Muscle of leg (tissue), 11 donors: ENCODE data around the gene AMBN. TPM values are rescaled to one million over a fixed set of nuclear protein-coding genes. Genes with fewer than 3 reads are reported as not detected.

ENCODE experiments used
- DNase-seq: peaks from one replicate; pipeline ENCODE4 v3.0.0; 2013
- H3K27ac ChIP-seq: one replicate; pipeline ENCODE4 v1.5.1; 2013; ENCODE audit warnings: mild to moderate bottlenecking, low read length, control low read depth
- H3K27me3 ChIP-seq: one replicate; pipeline ENCODE4 v1.6.1; 2013; ENCODE audit warnings: low read length; ENCODE audit not compliant: control insufficient read depth, insufficient read depth
- H3K36me3 ChIP-seq: one replicate; pipeline ENCODE4 v1.6.1; 2013; ENCODE audit warnings: low read length; ENCODE audit not compliant: control insufficient read depth, insufficient read depth
- H3K4me1 ChIP-seq: one replicate; pipeline ENCODE4 v1.6.1; 2013; ENCODE audit warnings: low read length; ENCODE audit not compliant: control insufficient read depth, insufficient read depth
- H3K4me3 ChIP-seq: one replicate; pipeline ENCODE4 v1.5.1; 2013; ENCODE audit warnings: low read length, control low read depth
- H3K9me3 ChIP-seq: replicated peaks from 2 replicates; pipeline ENCODE4 v1.6.1; 2013; ENCODE audit warnings: low read depth, low read length; ENCODE audit not compliant: control insufficient read depth
- WGBS: methylation state at CpG from one replicate; pipeline ENCODE4 v1.1.5; 2013; ENCODE audit warnings: missing lambda C conversion rate; ENCODE audit not compliant: insufficient coverage; 5-methylcytosine and 5-hydroxymethylcytosine counted together
- polyA plus RNA-seq, 8 donors: library from polyadenylated mRNA; unstranded; fragments of 120-200 nt; gene quantifications; one replicate each; pipeline versions ENCODE4 v1.2.1 to v1.2.3, GENCODE V29; 2013; ENCODE audit warnings: inconsistent platforms in 1 of 8, low replicate concordance in 1 of 8; ENCODE audit not compliant: insufficient read length in 8 of 8, insufficient read depth in 1 of 8
- total RNA-seq: library from RNA; stranded (reverse); fragments of 120-200 nt; gene quantifications from one replicate; pipeline ENCODE4 v1.2.4, GENCODE V29; 2013

AMBN gene
- total and polyA plus RNA-seq, 9 donors = not detected

DNA sequence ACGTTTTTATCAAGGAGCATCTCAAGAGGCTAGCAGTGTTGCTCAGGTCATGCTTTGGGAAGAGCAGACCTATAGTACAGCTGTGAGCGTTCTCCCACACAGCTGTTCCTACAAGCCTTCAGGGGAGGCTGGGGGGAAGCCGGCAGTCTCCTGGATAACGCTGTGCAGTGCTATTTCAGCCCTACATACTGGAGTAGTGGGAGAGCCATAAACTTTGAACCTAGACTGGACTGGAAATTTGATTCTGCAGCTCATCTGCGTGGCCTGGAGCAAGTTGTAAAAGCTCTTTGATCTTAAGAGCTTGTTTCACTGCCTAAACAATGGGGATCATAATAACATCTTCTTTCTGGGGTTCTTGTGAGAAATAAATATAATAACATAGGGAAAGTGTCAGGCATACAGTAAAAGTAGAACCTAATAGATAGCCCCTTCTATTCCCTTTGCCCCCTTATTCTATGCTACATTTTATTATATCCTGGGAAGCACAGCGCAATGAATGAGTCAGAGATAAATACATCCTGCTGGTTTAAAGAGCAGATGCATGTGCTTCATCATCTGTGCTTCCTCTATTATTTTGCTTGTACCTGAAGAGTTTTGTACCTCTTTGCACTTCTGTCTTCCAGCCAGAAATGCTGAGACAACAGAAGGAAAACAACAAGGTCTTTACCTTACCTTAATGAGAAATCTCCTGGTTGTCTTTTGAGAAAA is 14.7 kb upstream of the AMBN start:
- H3K36me3 ChIP-seq = no peaks in the 10 kb centered on the region
- DNase-seq = no peak
- no peaks in the 10 kb centered on the region for H3K4me1 ChIP-seq
- H3K27ac ChIP-seq = no peak overlapping the region
- H3K4me3 ChIP-seq = no peak overlapping the region
- H3K27me3 ChIP-seq = no peaks in the 10 kb centered on the region
- 17% methylated on average over 1 of the region's 6 CpGs for WGBS
- H3K9me3 ChIP-seq = no peaks in the 10 kb centered on the region

DNA sequence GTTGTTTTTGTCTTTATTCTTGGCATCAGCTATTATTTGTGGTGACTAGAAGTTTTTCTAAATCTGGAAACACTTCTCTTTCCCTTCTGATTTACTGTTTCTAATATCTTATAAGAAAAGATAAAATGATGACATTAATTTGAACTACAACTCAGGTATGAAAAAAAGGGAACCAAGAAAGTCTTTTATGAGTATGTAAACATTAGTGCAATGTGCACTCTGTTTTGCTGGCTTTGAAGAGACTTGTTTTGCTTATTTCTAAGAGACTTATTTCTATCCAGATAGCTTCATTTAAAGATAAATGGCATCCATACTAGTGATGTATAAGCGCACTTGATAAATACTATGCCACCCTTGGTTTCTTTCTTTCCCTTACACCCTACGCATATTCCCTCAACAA is 10.1 kb upstream of the AMBN start:
- H3K27ac ChIP-seq = no peak overlapping the region
- no peak overlapping the region for H3K4me3 ChIP-seq
- H3K9me3 ChIP-seq = no peaks in the 10 kb centered on the region
- H3K27me3 ChIP-seq = no peaks in the 10 kb centered on the region
- no peaks in the 10 kb centered on the region for H3K36me3 ChIP-seq
- no peaks in the 10 kb centered on the region for H3K4me1 ChIP-seq
- no peak for DNase-seq
- 90% methylated on average over 1 of the region's 2 CpGs for WGBS

DNA sequence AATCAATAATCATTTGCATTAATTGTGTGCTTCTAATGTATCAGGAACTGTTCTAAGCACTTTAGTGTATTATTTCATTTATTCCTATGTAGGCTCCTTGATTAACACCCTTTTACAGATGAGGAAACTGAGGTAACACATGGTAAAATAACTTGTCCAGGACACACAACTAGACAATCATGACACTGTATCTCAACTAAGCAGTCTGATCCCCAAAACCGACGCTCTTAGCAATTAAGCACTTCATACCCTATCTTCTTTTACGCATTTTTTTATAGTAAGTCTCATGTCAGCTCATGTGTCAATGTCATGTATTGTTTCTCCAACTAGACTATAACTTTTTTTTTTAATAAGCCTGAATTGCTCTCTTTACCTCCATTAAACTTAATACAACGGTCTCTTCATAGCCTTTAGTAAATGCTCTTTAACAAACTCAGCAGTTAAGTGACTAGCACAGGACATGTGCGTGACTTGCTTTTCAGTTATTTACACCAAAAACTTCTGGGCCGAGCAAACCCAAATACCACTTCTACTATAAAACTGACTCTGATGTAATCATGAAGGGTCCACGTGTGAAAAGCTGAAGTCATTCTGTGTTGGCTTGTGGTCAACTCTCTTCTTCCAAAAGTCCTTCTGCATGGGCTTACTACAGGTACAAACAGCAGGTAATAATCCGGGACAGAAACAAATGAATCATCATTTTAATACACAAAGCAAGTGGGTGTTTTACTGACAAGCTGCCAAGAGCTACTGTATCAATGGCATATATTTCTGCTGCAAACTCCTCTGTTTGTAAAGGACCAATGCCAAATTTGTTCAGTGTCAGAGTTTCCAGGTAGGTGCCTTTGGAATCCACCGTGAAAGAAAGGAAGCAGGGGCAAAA is 7.9 kb upstream of the AMBN start:
- H3K4me3 ChIP-seq = no peak overlapping the region
- no peaks in the 10 kb centered on the region for H3K27me3 ChIP-seq
- H3K4me1 ChIP-seq = no peaks in the 10 kb centered on the region
- no peak for DNase-seq
- no peaks in the 10 kb centered on the region for H3K36me3 ChIP-seq
- WGBS = 74% methylated on average over 4 of the region's 9 CpGs
- H3K9me3 ChIP-seq = no peaks in the 10 kb centered on the region
- no peak overlapping the region for H3K27ac ChIP-seq

DNA sequence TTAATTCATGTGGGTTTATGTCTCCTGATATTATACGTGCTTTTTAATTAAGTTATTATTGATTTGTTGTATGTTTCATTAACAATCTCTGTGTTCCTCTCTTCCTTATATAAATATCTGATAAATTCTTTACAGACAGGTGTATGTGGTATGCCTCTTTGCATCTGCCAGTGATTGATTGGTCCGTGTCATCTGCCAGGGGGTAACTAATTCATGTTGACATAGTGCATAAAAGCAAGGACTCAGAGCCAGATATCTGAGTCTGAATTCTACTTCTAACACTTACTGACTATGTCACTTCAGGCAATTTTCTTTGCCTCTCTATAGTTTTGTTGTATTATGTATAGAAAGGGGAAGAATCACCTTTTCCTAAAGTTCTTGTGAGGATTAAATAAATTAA is 5.2 kb upstream of the AMBN start:
- H3K27me3 ChIP-seq = no peaks in the 10 kb centered on the region
- no CpG with 5 or more reads among the region's 2 CpGs for WGBS
- no peak for DNase-seq

DNA sequence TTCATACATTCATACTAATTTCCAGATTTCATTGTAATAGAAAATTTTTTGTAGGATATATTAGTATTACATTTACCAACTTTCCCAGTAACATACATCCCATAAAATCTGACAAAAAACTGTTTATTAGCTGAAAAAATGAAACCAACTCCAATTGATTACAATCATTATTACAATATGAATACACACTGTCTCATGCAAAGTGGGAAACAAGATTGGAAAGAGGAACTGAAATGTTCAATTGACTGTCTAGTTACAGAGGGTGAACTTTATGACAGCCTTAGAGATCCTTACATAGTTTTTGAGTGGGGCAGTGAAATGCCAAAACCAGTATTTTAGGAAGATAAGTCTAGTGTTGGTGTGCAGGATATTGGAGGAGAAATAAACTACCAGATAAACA is 2.3 kb upstream of the AMBN start:
- H3K4me1 ChIP-seq = no peaks in the 10 kb centered on the region
- no peaks in the 10 kb centered on the region for H3K27me3 ChIP-seq
- no peak overlapping the region for H3K27ac ChIP-seq
- no peak overlapping the region for H3K4me3 ChIP-seq
- no peak for DNase-seq
- H3K9me3 ChIP-seq = no peaks in the 10 kb centered on the region
- no peaks in the 10 kb centered on the region for H3K36me3 ChIP-seq

More for the DNA sequence above, 5.2 kb upstream of the AMBN start:
- no peaks in the 10 kb centered on the region for H3K9me3 ChIP-seq
- no peak overlapping the region for H3K27ac ChIP-seq
- H3K4me3 ChIP-seq = no peak overlapping the region
- H3K36me3 ChIP-seq = no peaks in the 10 kb centered on the region
- H3K4me1 ChIP-seq = no peaks in the 10 kb centered on the region

DNA sequence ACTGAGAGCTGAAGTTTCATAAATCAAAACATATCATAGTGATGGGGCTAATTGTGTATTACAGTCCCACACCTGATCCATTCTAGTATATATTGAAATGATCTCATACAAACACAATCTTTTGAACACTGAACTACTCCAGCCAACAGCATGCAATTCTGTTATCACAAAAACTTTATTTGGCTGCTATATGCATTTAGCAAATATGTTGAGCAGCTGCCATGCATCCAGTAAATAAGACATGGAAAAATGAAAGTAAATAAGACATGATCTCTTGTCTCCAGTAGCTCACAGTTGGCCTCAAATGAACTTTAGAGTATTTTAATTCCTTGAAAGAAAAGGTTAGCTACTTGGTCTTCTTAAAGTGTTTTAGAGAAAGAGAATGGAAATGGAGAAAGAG is 2.1 kb downstream of the AMBN start:
- DNase-seq = no peak
- H3K36me3 ChIP-seq = no peaks in the 10 kb centered on the region
- no peaks in the 10 kb centered on the region for H3K27me3 ChIP-seq

DNA sequence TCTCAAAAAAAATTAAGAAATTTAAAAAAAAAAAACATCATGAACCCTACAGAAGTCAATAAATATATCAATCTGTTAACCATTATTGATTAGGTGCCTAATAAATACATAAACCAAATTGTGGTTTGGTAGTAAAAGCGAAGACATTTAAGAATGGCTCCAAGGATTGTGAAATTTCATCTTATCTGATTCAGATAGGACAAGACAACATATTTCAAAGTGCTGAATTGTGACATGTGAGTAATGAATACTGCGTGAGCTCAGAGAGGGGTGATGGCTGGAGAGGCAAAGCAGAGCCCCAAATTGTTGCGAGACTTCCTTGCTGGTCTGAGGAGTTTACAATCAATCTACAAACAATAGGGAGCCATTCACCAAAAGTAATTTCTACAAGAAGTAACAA is 8.2 kb downstream of the AMBN start:
- H3K27ac ChIP-seq = no peak overlapping the region
- H3K4me3 ChIP-seq = no peak overlapping the region
- no CpG with 5 or more reads among the region's 3 CpGs for WGBS
- no peaks in the 10 kb centered on the region for H3K27me3 ChIP-seq
- DNase-seq = no peak
- H3K9me3 ChIP-seq = no peaks in the 10 kb centered on the region
- no peaks in the 10 kb centered on the region for H3K4me1 ChIP-seq
- H3K36me3 ChIP-seq = no peaks in the 10 kb centered on the region

More for the DNA sequence above, 2.1 kb downstream of the AMBN start:
- H3K9me3 ChIP-seq = no peaks in the 10 kb centered on the region
- no peak overlapping the region for H3K27ac ChIP-seq
- no peak overlapping the region for H3K4me3 ChIP-seq
- no peaks in the 10 kb centered on the region for H3K4me1 ChIP-seq

DNA sequence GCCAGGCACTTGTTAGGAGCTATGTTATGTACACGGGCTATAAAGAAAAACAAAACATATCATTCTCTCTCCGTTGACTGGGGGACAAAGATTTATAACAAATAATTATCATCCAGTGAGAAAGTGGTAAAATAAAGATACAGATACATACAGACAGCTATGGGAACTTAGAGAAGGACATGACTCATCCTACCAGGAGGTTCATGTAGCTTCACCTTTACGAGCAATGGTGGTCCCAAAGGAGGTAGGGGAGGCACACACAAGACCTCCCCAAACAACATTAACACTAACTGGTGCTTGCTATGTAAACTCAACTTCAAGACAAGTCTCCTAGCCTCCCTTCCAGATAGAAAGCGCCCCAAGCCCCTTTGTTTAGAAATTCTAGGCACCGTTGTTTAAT is 8.9 kb downstream of the AMBN start:
- H3K27me3 ChIP-seq = no peaks in the 10 kb centered on the region
- WGBS = 83% methylated on average over 2 of the region's 5 CpGs
- H3K4me3 ChIP-seq = no peak overlapping the region
- H3K4me1 ChIP-seq = no peaks in the 10 kb centered on the region
- H3K36me3 ChIP-seq = no peaks in the 10 kb centered on the region
- H3K9me3 ChIP-seq = no peaks in the 10 kb centered on the region
- H3K27ac ChIP-seq = no peak overlapping the region
- DNase-seq = no peak

DNA sequence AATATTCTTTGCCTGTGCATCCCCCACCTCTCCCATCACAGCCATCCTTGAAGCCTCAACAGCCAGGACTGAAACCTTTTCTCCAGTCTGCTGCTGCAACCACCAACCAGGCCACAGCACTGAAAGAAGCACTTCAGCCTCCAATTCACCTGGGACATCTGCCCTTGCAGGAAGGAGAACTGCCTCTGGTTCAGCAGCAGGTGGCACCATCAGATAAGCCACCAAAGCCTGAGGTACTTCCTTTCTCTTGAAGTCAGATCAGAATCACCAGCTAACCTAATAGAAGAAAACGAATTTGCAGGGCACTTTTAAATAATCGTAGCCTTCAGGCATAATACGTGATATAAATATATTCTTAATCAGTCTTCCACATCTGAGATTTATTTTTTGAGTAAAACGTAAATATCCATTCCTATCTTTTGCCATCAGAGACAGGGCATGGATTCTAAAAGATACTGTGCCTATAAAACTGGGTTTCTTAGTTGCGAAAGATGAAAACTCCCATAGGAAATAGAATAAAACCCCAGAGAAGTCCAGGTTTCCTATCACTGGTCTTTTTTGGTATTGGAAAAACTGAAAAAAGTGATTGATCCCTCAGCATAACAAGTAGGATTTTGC is 9.5 kb downstream of the AMBN start:
- Histone ChIP-seq H3K4me3 (no peak overlapping the region), H3K36me3 (no peaks in the 10 kb centered on the region), H3K27ac (no peak overlapping the region), H3K9me3 (no peaks in the 10 kb centered on the region), H3K27me3 (no peaks in the 10 kb centered on the region), H3K4me1 (no peaks in the 10 kb centered on the region)
- no CpG with 5 or more reads among the region's 5 CpGs for WGBS
- DNase-seq = peak; percentile 53

DNA sequence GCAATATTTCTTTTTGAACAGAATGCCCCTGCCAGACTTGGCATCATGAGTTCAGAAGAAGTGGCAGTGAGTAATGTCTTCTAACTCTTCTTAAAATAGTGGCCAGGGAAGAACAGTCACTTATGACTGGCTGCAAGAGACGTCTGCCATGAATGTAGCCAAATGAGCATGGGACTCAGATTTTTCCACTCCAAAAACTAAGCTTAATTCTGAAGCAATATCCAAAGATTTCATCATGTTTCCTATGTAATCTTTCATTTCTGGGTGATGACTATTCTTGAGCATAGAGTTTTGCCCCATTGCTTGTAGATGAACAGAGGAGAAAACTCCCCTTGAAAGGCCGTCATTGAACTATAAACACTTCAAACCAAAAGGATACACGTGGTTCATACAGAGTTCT is 11.8 kb downstream of the AMBN start:
- no peak for DNase-seq
- Histone ChIP-seq H3K27me3 (no peaks in the 10 kb centered on the region), H3K27ac (no peak overlapping the region), H3K4me1 (no peaks in the 10 kb centered on the region), H3K36me3 (no peaks in the 10 kb centered on the region), H3K9me3 (no peaks in the 10 kb centered on the region), H3K4me3 (no peak overlapping the region)
- WGBS = no CpG with 5 or more reads among the region's 3 CpGs
